ENCODE results near the gene ACSS3. TPM values are rescaled to one million over a fixed set of nuclear protein-coding genes. Genes with fewer than 3 reads are reported as not detected.

Gene ACSS3
- total and polyA plus RNA-seq, 9 of the 15 experiments (the other 6 are each of a cell fraction or from before 2014, with no cell fraction given) = 0.40 TPM; not detected in 8

GRCh38 chr12:81081726-81082125 is 3.8 kb downstream of the ACSS3 start (continued):
- TF ChIP-seq STAT6 (CRISPR knock-in tag; IDR thresholded peaks at IDR 0.05) (no peak), YY1 (IDR thresholded peaks at IDR 0.05; ENCODE audit: borderline replicate concordance in 1 of 3, control insufficient read depth in 1 of 3, extremely low read depth in 1 of 3, insufficient read depth in 3 of 3, insufficient read length in 1 of 3, insufficient replicate concordance in 2 of 3, low read depth in 1 of 3, low read length in 2 of 3) (no peak), TEAD4 (IDR thresholded peaks at IDR 0.05; ENCODE audit: low read length) (no peak), TEAD4 (CRISPR knock-in tag; IDR thresholded peaks at IDR 0.05; ENCODE audit: borderline replicate concordance) (no peak), ZNF23 (CRISPR knock-in tag; IDR thresholded peaks at IDR 0.05) (no peak), SREBF1 (IDR thresholded peaks at IDR 0.05; ENCODE audit: borderline replicate concordance, low read depth, low read length) (no peak), ZNF77 (CRISPR knock-in tag; IDR thresholded peaks at IDR 0.05) (no peak)

- in situ Hi-C loops (cut with MboI) (no loop called here), intact Hi-C loops (cut with micrococcal nuclease) (no loop called here)
- H3K9ac ChIP-seq (ENCODE audit: insufficient read depth in 1 of 2, low read depth in 2 of 2, low read length in 2 of 2) = no peak overlapping the region
- H3K9me1 ChIP-seq (ENCODE audit: control insufficient read depth, insufficient read depth, low read length) = no peaks in the 10 kb centered on the region
- H3K79me2 ChIP-seq (ENCODE audit: control insufficient read depth, insufficient read depth, low read length) = no peaks in the 10 kb centered on the region
- DNase-seq (ENCODE audit: extremely low read depth in 1 of 4, low spot score in 3 of 4) = no peak
- ATAC-seq = no peak
- BruUV-seq (replicated peaks) = no TSS peak
- no peaks in the 10 kb centered on the region for H3K4me1 ChIP-seq (replicated peaks in 1 of 2; ENCODE audit: control insufficient read depth in 2 of 2, insufficient read depth in 2 of 2, low read length in 2 of 2)
- ChIA-PET CTCF (ENCODE audit: low intra/inter-chr PET ratio) (no interaction called here), POLR2A (no interaction called here)
- 0% methylated on average over 1 of the region's 1 CpG for WGBS (ENCODE audit: insufficient coverage, low coverage, missing lambda C conversion rate)
- H2AFZ ChIP-seq (ENCODE audit: low read depth, low read length) = no peak overlapping the region
- H4K20me1 ChIP-seq (replicated peaks; ENCODE audit: control insufficient read depth, insufficient read depth, low read length) = no peaks in the 10 kb centered on the region
- no peak overlapping the region for H3K4me3 ChIP-seq
- no peak overlapping the region for H3K4me2 ChIP-seq (ENCODE audit: insufficient read depth, low read length)
- H3K27me3 ChIP-seq (ENCODE audit: control insufficient read depth in 2 of 2, insufficient read depth in 2 of 2, low read length in 2 of 2) = no peaks in the 10 kb centered on the region
- no peak overlapping the region for H3K27ac ChIP-seq (ENCODE audit: extremely low read depth, low read depth, low read length)
- H3K9me3 ChIP-seq (replicated peaks; ENCODE audit: control insufficient read depth, insufficient read depth, low read depth, low read length) = no peaks in the 10 kb centered on the region
- H3K36me3 ChIP-seq (ENCODE audit: control insufficient read depth, insufficient read depth, low read length) = no peaks in the 10 kb centered on the region
- FAIRE-seq = no peak
- TF ChIP-seq MLLT1 (IDR thresholded peaks at IDR 0.05) (no peak), FOS (IDR thresholded peaks at IDR 0.05; ENCODE audit: extremely low read depth, insufficient read length) (no peak), NCOA4 (IDR thresholded peaks at IDR 0.05; ENCODE audit: partially characterized antibody) (no peak), POLR2H (tag; IDR thresholded peaks at IDR 0.05; ENCODE audit: low read depth) (no peak), MECOM (CRISPR knock-in tag; IDR thresholded peaks at IDR 0.05) (no peak), ELF4 (CRISPR knock-in tag; IDR thresholded peaks at IDR 0.05) (no peak), ZNF668 (CRISPR knock-in tag; IDR thresholded peaks at IDR 0.05) (no peak), ZNF121 (CRISPR knock-in tag; conservative IDR thresholded peaks at IDR 0.05) (no peak), ZNF589 (CRISPR knock-in tag; IDR thresholded peaks at IDR 0.05; ENCODE audit: low read depth) (no peak), NFATC3 (IDR thresholded peaks at IDR 0.05) (no peak), POLR2B (IDR thresholded peaks at IDR 0.05; ENCODE audit: low read depth, partially characterized antibody) (no peak)
Observed at GRCh38 chr12:81083018-81083417, 5.1 kb downstream of the ACSS3 start.

Measured in K562 (cell line).